ENCODE data around the gene TNIK. TPM values are rescaled to one million over a fixed set of nuclear protein-coding genes. Genes with fewer than 3 reads are reported as not detected.
A peak's percentile ranks its signal among the peaks of the same experiment; 100 is the strongest.

The TNIK gene
- polyA plus RNA-seq, 1 donor from 2014 or later, result 19.3 TPM

DNA sequence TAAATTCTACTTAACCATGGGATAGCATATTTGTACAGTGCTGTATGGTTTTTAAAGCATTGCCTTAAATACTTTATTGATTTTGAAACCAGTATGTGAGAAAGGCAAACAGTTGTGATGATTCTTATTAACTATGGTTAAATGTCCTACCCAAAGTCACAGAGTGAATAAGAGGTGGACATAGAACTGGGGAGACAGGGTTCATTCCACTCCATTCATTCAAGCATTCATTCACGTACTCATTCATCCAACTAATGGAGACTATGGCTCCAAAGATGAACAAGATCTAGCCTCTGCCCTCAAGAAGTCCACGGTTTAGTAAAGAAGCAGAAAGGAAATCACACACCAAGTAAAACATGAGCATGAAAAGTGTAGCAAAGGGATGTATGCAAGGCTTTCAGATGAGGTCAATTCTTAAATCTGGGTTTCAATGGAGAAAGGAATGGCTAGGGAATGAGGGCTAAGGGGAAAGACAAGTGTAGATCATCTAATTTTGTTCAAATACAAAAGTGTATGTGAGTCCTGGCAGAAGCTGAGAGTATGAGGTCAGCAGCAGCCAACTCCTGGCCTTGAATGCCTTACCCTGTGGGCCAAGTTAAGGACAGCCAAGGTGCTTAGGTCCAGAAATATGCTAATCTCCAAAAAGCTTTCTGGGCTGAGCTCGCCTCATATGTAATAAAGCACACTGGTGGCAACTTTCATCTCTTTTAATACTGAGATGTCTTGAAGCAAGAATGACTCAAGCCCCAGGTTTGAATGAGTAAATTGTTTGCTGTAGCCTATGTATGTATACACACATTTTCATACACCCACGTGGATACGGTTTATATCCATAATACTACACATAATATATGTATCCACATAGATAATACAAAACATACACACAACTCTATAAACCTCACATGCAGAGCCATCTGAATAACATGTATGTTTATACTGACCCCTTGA, 4.3 kb downstream of the TNIK start:
- no peaks in the 10 kb centered on the region for H3F3A ChIP-seq (ENCODE audit: insufficient read depth, low read length, poor library complexity, severe bottlenecking)

DNA sequence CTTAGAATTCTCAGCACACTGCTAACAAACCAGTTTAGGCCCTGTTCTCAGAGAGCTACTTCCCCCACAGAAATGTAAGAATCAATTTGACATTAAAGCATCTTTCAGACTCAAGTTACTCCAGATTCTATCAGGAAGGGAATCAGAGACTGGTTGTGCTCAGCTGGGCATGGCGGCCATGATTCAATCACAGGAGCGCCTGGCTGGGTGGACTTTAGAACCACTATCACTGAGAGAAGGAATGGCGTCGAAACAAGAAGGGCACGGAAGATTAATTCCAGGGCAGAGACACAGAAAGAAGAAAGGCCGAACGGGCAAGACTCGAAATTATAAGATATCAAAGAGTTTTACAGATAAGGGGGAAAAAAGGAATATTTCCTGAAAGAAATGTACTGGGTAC, 6.2 kb downstream of the TNIK start:
- Histone ChIP-seq H3K4me3 (ENCODE audit: low read length) (no peak overlapping the region), H3K4me2 (ENCODE audit: low read length) (no peak overlapping the region), H3K79me2 (replicated peaks; ENCODE audit: insufficient read depth, low read length) (peaks cover 38% of the 10 kb centered on the region), H4K20me1 (ENCODE audit: insufficient read depth) (no peaks in the 10 kb centered on the region), H3F3A (ENCODE audit: insufficient read depth, low read length, poor library complexity, severe bottlenecking) (no peaks in the 10 kb centered on the region), H3K27ac (ENCODE audit: low read length) (no peak overlapping the region), H3K9ac (ENCODE audit: low read length) (no peak overlapping the region), H3K9me3 (ENCODE audit: low read length) (no peaks in the 10 kb centered on the region), H3K27me3 (ENCODE audit: insufficient read depth, low read depth, low read length) (no peaks in the 10 kb centered on the region), H3K9me2 (ENCODE audit: insufficient read depth, low read length) (no peaks in the 10 kb centered on the region), H2AFZ (ENCODE audit: low read depth, low read length) (no peak overlapping the region), H3K36me3 (ENCODE audit: insufficient read depth, low read length) (no peaks in the 10 kb centered on the region)
- TF ChIP-seq SMC3 (conservative IDR thresholded peaks at IDR 0.05; ENCODE audit: poor library complexity) (no peak), EZH2 (IDR thresholded peaks at IDR 0.05; ENCODE audit: borderline replicate concordance, insufficient read depth, low read length, poor library complexity, severe bottlenecking) (no peak), MXI1 (conservative IDR thresholded peaks at IDR 0.05; ENCODE audit: poor library complexity, severe bottlenecking) (no peak), EP300 (conservative IDR thresholded peaks at IDR 0.05; ENCODE audit: poor library complexity, severe bottlenecking) (no peak), RAD21 (conservative IDR thresholded peaks at IDR 0.05) (no peak), TAF1 (IDR thresholded peaks at IDR 0.05; ENCODE audit: low read depth) (no peak), POLR2AphosphoS5 (IDR thresholded peaks at IDR 0.05) (no peak)
- TF ChIP-seq, protein P1, sequence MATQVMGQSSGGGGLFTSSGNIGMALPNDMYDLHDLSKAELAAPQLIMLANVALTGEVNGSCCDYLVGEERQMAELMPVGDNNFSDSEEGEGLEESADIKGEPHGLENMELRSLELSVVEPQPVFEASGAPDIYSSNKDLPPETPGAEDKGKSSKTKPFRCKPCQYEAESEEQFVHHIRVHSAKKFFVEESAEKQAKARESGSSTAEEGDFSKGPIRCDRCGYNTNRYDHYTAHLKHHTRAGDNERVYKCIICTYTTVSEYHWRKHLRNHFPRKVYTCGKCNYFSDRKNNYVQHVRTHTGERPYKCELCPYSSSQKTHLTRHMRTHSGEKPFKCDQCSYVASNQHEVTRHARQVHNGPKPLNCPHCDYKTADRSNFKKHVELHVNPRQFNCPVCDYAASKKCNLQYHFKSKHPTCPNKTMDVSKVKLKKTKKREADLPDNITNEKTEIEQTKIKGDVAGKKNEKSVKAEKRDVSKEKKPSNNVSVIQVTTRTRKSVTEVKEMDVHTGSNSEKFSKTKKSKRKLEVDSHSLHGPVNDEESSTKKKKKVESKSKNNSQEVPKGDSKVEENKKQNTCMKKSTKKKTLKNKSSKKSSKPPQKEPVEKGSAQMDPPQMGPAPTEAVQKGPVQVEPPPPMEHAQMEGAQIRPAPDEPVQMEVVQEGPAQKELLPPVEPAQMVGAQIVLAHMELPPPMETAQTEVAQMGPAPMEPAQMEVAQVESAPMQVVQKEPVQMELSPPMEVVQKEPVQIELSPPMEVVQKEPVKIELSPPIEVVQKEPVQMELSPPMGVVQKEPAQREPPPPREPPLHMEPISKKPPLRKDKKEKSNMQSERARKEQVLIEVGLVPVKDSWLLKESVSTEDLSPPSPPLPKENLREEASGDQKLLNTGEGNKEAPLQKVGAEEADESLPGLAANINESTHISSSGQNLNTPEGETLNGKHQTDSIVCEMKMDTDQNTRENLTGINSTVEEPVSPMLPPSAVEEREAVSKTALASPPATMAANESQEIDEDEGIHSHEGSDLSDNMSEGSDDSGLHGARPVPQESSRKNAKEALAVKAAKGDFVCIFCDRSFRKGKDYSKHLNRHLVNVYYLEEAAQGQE (IDR thresholded peaks at IDR 0.05; ENCODE audit: borderline replicate concordance), result no peak

More for the DNA sequence above, 4.3 kb downstream of the TNIK start:
- Histone ChIP-seq H3K9me2 (ENCODE audit: insufficient read depth, low read length) (no peaks in the 10 kb centered on the region), H3K79me2 (replicated peaks; ENCODE audit: insufficient read depth, low read length) (peaks cover 38% of the 10 kb centered on the region), H4K20me1 (ENCODE audit: insufficient read depth) (no peaks in the 10 kb centered on the region), H3K27me3 (ENCODE audit: insufficient read depth, low read depth, low read length) (no peaks in the 10 kb centered on the region), H3K36me3 (ENCODE audit: insufficient read depth, low read length) (no peaks in the 10 kb centered on the region), H3K27ac (ENCODE audit: low read length) (no peak overlapping the region), H3K9ac (ENCODE audit: low read length) (no peak overlapping the region), H2AFZ (ENCODE audit: low read depth, low read length) (no peak overlapping the region), H3K4me2 (ENCODE audit: low read length) (no peak overlapping the region), H3K4me3 (ENCODE audit: low read length) (peak overlapping the region; percentile 77), H3K9me3 (ENCODE audit: low read length) (no peaks in the 10 kb centered on the region)
- TF ChIP-seq RAD21 (conservative IDR thresholded peaks at IDR 0.05) (no peak), TAF1 (IDR thresholded peaks at IDR 0.05; ENCODE audit: low read depth) (no peak), MXI1 (conservative IDR thresholded peaks at IDR 0.05; ENCODE audit: poor library complexity, severe bottlenecking) (no peak), SMC3 (conservative IDR thresholded peaks at IDR 0.05; ENCODE audit: poor library complexity) (no peak), EP300 (conservative IDR thresholded peaks at IDR 0.05; ENCODE audit: poor library complexity, severe bottlenecking) (no peak), POLR2AphosphoS5 (IDR thresholded peaks at IDR 0.05) (no peak), EZH2 (IDR thresholded peaks at IDR 0.05; ENCODE audit: borderline replicate concordance, insufficient read depth, low read length, poor library complexity, severe bottlenecking) (no peak)
- TF ChIP-seq, protein P1 (IDR thresholded peaks at IDR 0.05; ENCODE audit: borderline replicate concordance), result no peak
- TF ChIP-seq, protein P2, sequence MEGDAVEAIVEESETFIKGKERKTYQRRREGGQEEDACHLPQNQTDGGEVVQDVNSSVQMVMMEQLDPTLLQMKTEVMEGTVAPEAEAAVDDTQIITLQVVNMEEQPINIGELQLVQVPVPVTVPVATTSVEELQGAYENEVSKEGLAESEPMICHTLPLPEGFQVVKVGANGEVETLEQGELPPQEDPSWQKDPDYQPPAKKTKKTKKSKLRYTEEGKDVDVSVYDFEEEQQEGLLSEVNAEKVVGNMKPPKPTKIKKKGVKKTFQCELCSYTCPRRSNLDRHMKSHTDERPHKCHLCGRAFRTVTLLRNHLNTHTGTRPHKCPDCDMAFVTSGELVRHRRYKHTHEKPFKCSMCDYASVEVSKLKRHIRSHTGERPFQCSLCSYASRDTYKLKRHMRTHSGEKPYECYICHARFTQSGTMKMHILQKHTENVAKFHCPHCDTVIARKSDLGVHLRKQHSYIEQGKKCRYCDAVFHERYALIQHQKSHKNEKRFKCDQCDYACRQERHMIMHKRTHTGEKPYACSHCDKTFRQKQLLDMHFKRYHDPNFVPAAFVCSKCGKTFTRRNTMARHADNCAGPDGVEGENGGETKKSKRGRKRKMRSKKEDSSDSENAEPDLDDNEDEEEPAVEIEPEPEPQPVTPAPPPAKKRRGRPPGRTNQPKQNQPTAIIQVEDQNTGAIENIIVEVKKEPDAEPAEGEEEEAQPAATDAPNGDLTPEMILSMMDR (IDR thresholded peaks at IDR 0.05; ENCODE audit: poor library complexity, severe bottlenecking), result no peak
